ENCODE measurements around the gene ATAD5.

Gene ATAD5

GRCh38 chr17:30831663-30832437 lies at the start of gene ATAD5:
Gene ATAD5 (plus strand): TSS chr17:30831966. CDS start chr17:30832348, 382 bp downstream.
- Histone ChIP-seq H3K4me3 (ENCODE audit: low read length) (peak within 1 kb of the TSS; percentile 56), H3K9ac (ENCODE audit: low read length) (peak within 1 kb of the TSS; percentile 78), H3K27me3 (ENCODE audit: control insufficient read depth, insufficient read depth, low read length) (no peaks in the 10 kb centered on the region), H3K36me3 (ENCODE audit: control insufficient read depth, insufficient read depth, low read length) (no peaks in the 10 kb centered on the region), H3K4me1 (ENCODE audit: control insufficient read depth, insufficient read depth, low read length) (no peaks in the 10 kb centered on the region), H3K9me3 (ENCODE audit: control insufficient read depth, low read length) (no peaks in the 10 kb centered on the region)

GRCh38 chr17:30782206-30782605 lies 49.6 kb upstream of the ATAD5 start:
- Histone ChIP-seq H3K4me3 (ENCODE audit: low read length) (no peak overlapping the region), H3K36me3 (ENCODE audit: control insufficient read depth, insufficient read depth, low read length) (peaks cover 4% of the 10 kb centered on the region), H3K27me3 (ENCODE audit: control insufficient read depth, insufficient read depth, low read length) (no peaks in the 10 kb centered on the region), H3K9me3 (ENCODE audit: control insufficient read depth, low read length) (no peaks in the 10 kb centered on the region), H3K9ac (ENCODE audit: low read length) (no peak overlapping the region), H3K4me1 (ENCODE audit: control insufficient read depth, insufficient read depth, low read length) (no peaks in the 10 kb centered on the region)

- no peaks in the 10 kb centered on the region for H3K9me3 ChIP-seq (ENCODE audit: control insufficient read depth, low read length)
- no peaks in the 10 kb centered on the region for H3K27me3 ChIP-seq (ENCODE audit: control insufficient read depth, insufficient read depth, low read length)
- no peaks in the 10 kb centered on the region for H3K36me3 ChIP-seq (ENCODE audit: control insufficient read depth, insufficient read depth, low read length)
- no peak overlapping the region for H3K9ac ChIP-seq (ENCODE audit: low read length)
- no peaks in the 10 kb centered on the region for H3K4me1 ChIP-seq (ENCODE audit: control insufficient read depth, insufficient read depth, low read length)
- no peak overlapping the region for H3K4me3 ChIP-seq (ENCODE audit: low read length)
Observed at GRCh38 chr17:30788918-30789317, 42.8 kb upstream of the ATAD5 start.

- no peaks in the 10 kb centered on the region for H3K9me3 ChIP-seq (ENCODE audit: control insufficient read depth, low read length)
- no peak overlapping the region for H3K9ac ChIP-seq (ENCODE audit: low read length)
- no peaks in the 10 kb centered on the region for H3K4me1 ChIP-seq (ENCODE audit: control insufficient read depth, insufficient read depth, low read length)
- no peak overlapping the region for H3K4me3 ChIP-seq (ENCODE audit: low read length)
- H3K27me3 ChIP-seq (ENCODE audit: control insufficient read depth, insufficient read depth, low read length), result no peaks in the 10 kb centered on the region
- no peaks in the 10 kb centered on the region for H3K36me3 ChIP-seq (ENCODE audit: control insufficient read depth, insufficient read depth, low read length)
Observed at GRCh38 chr17:30790279-30790678, 41.5 kb upstream of the ATAD5 start.

GRCh38 chr17:30793282-30793977 lies 38.3 kb upstream of the ATAD5 start:
- no peaks in the 10 kb centered on the region for H3K27me3 ChIP-seq (ENCODE audit: control insufficient read depth, insufficient read depth, low read length)
- no peak overlapping the region for H3K9ac ChIP-seq (ENCODE audit: low read length)
- no peak overlapping the region for H3K4me3 ChIP-seq (ENCODE audit: low read length)
- no peaks in the 10 kb centered on the region for H3K9me3 ChIP-seq (ENCODE audit: control insufficient read depth, low read length)
- no peaks in the 10 kb centered on the region for H3K4me1 ChIP-seq (ENCODE audit: control insufficient read depth, insufficient read depth, low read length)
- H3K36me3 ChIP-seq (ENCODE audit: control insufficient read depth, insufficient read depth, low read length), result no peaks in the 10 kb centered on the region

GRCh38 chr17:30794372-30794771 lies 37.4 kb upstream of the ATAD5 start:
- Histone ChIP-seq H3K36me3 (ENCODE audit: control insufficient read depth, insufficient read depth, low read length) (no peaks in the 10 kb centered on the region), H3K9ac (ENCODE audit: low read length) (no peak overlapping the region), H3K4me1 (ENCODE audit: control insufficient read depth, insufficient read depth, low read length) (no peaks in the 10 kb centered on the region), H3K4me3 (ENCODE audit: low read length) (no peak overlapping the region), H3K27me3 (ENCODE audit: control insufficient read depth, insufficient read depth, low read length) (no peaks in the 10 kb centered on the region), H3K9me3 (ENCODE audit: control insufficient read depth, low read length) (no peaks in the 10 kb centered on the region)

- Histone ChIP-seq H3K4me1 (ENCODE audit: control insufficient read depth, insufficient read depth, low read length) (no peaks in the 10 kb centered on the region), H3K9ac (ENCODE audit: low read length) (no peak overlapping the region), H3K4me3 (ENCODE audit: low read length) (no peak overlapping the region), H3K36me3 (ENCODE audit: control insufficient read depth, insufficient read depth, low read length) (no peaks in the 10 kb centered on the region), H3K9me3 (ENCODE audit: control insufficient read depth, low read length) (no peaks in the 10 kb centered on the region), H3K27me3 (ENCODE audit: control insufficient read depth, insufficient read depth, low read length) (no peaks in the 10 kb centered on the region)
Observed at GRCh38 chr17:30796016-30796415, 35.8 kb upstream of the ATAD5 start.

GRCh38 chr17:30801671-30802070 lies 30.1 kb upstream of the ATAD5 start:
- Histone ChIP-seq H3K4me3 (ENCODE audit: low read length) (no peak overlapping the region), H3K27me3 (ENCODE audit: control insufficient read depth, insufficient read depth, low read length) (no peaks in the 10 kb centered on the region), H3K9ac (ENCODE audit: low read length) (no peak overlapping the region), H3K9me3 (ENCODE audit: control insufficient read depth, low read length) (no peaks in the 10 kb centered on the region), H3K36me3 (ENCODE audit: control insufficient read depth, insufficient read depth, low read length) (no peaks in the 10 kb centered on the region), H3K4me1 (ENCODE audit: control insufficient read depth, insufficient read depth, low read length) (no peaks in the 10 kb centered on the region)

- Histone ChIP-seq H3K4me1 (ENCODE audit: control insufficient read depth, insufficient read depth, low read length) (no peaks in the 10 kb centered on the region), H3K36me3 (ENCODE audit: control insufficient read depth, insufficient read depth, low read length) (no peaks in the 10 kb centered on the region), H3K9ac (ENCODE audit: low read length) (no peak overlapping the region)
Observed at GRCh38 chr17:30805944-30806456, 25.8 kb upstream of the ATAD5 start.

GRCh38 chr17:30807896-30808295 lies 23.9 kb upstream of the ATAD5 start:
- Histone ChIP-seq H3K4me1 (ENCODE audit: control insufficient read depth, insufficient read depth, low read length) (no peaks in the 10 kb centered on the region), H3K9ac (ENCODE audit: low read length) (no peak overlapping the region), H3K27me3 (ENCODE audit: control insufficient read depth, insufficient read depth, low read length) (no peaks in the 10 kb centered on the region), H3K9me3 (ENCODE audit: control insufficient read depth, low read length) (no peaks in the 10 kb centered on the region), H3K4me3 (ENCODE audit: low read length) (no peak overlapping the region), H3K36me3 (ENCODE audit: control insufficient read depth, insufficient read depth, low read length) (no peaks in the 10 kb centered on the region)

More at GRCh38 chr17:30805944-30806456, 25.8 kb upstream of the ATAD5 start:
- Histone ChIP-seq H3K27me3 (ENCODE audit: control insufficient read depth, insufficient read depth, low read length) (no peaks in the 10 kb centered on the region), H3K4me3 (ENCODE audit: low read length) (no peak overlapping the region), H3K9me3 (ENCODE audit: control insufficient read depth, low read length) (no peaks in the 10 kb centered on the region)

- no peaks in the 10 kb centered on the region for H3K36me3 ChIP-seq (ENCODE audit: control insufficient read depth, insufficient read depth, low read length)
- H3K4me1 ChIP-seq (ENCODE audit: control insufficient read depth, insufficient read depth, low read length), result no peaks in the 10 kb centered on the region
- no peak overlapping the region for H3K4me3 ChIP-seq (ENCODE audit: low read length)
- no peak overlapping the region for H3K9ac ChIP-seq (ENCODE audit: low read length)
- no peaks in the 10 kb centered on the region for H3K9me3 ChIP-seq (ENCODE audit: control insufficient read depth, low read length)
- no peaks in the 10 kb centered on the region for H3K27me3 ChIP-seq (ENCODE audit: control insufficient read depth, insufficient read depth, low read length)
Observed at GRCh38 chr17:30808785-30809286, 22.9 kb upstream of the ATAD5 start.

GRCh38 chr17:30809867-30810266 lies 21.9 kb upstream of the ATAD5 start:
- H3K36me3 ChIP-seq (ENCODE audit: control insufficient read depth, insufficient read depth, low read length), result no peaks in the 10 kb centered on the region
- H3K4me1 ChIP-seq (ENCODE audit: control insufficient read depth, insufficient read depth, low read length), result no peaks in the 10 kb centered on the region
- H3K4me3 ChIP-seq (ENCODE audit: low read length), result no peak overlapping the region

More at GRCh38 chr17:30809867-30810266, 21.9 kb upstream of the ATAD5 start:
- H3K27me3 ChIP-seq (ENCODE audit: control insufficient read depth, insufficient read depth, low read length), result no peaks in the 10 kb centered on the region
- no peak overlapping the region for H3K9ac ChIP-seq (ENCODE audit: low read length)
- H3K9me3 ChIP-seq (ENCODE audit: control insufficient read depth, low read length), result no peaks in the 10 kb centered on the region

All from mucosa of stomach (tissue), 1 donor.